ENCODE measurements around the gene PDIA5. TPM values are rescaled to one million over a fixed set of nuclear protein-coding genes. Genes with fewer than 3 reads are reported as not detected.
A peak's percentile ranks its signal among the peaks of the same experiment; 100 is the strongest.

PDIA5 gene
- total RNA-seq, 1 experiment from 2014 or later: 24.3 TPM

DNA sequence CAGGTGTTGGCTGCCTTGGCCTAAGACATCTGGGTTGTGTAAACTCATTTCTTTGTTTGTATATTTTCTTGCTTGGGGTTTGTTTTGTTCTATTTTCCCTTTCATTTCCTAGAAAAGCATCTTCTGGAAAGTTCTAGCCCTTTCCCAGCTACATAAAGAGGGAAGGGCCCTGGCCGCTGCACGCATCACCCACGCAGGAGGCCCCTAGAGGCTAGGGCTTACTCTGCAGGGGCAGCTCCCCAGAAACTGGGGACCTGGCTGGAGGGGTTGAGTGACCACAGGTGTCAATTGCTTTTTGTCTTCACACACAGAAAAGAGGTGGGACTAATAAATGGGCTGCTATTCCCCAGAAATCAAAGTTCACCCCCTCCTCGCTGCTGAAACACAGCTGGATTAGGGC is 52.6 kb downstream of the PDIA5 start:
- no peaks in the 10 kb centered on the region for H3K27me3 Mint-ChIP-seq (ENCODE audit: low read depth)
- H3K36me3 Mint-ChIP-seq (ENCODE audit: insufficient read depth in 1 of 3, low read depth in 3 of 3): peaks cover 14 to 62% (median 24%) of the 10 kb centered on the region in 3 experiments

More for the DNA sequence above, 52.6 kb downstream of the PDIA5 start:
- Histone ChIP-seq H2BK15ac (ENCODE audit: low read depth, low read length) (no peak overlapping the region), H4K8ac (replicated peaks; ENCODE audit: insufficient read length, low read depth, low read length) (no peak overlapping the region), H3K79me1 (ENCODE audit: insufficient read depth, low read depth, low read length, poor library complexity, severe bottlenecking) (no peaks in the 10 kb centered on the region), H3K79me2 (ENCODE audit: insufficient read depth, low read length) (no peaks in the 10 kb centered on the region), H3K4me1 (ENCODE audit: insufficient read depth, low read length) (no peaks in the 10 kb centered on the region), H3K9me3 (ENCODE audit: control insufficient read depth, low read depth, low read length) (no peaks in the 10 kb centered on the region), H2AK5ac (ENCODE audit: insufficient read length, low read length) (no peak overlapping the region), H3K23me2 (ENCODE audit: insufficient read length, low read depth, low read length, poor library complexity, severe bottlenecking) (no peaks in the 10 kb centered on the region), H3K9ac (ENCODE audit: extremely low read depth, insufficient read length, low read length) (no peak overlapping the region), H3K4ac (ENCODE audit: low read depth, low read length) (no peak overlapping the region), H3K23ac (ENCODE audit: insufficient read length, low read depth, low read length) (no peak overlapping the region), H4K91ac (ENCODE audit: insufficient read length, low read depth, low read length) (no peak overlapping the region), H3K18ac (ENCODE audit: insufficient read length, low read depth, low read length) (no peak overlapping the region), H3K27ac (ENCODE audit: insufficient read length, low read depth, low read length) (no peak overlapping the region), H3T11ph (ENCODE audit: low read length) (no peak overlapping the region), H3K27me3 (ENCODE audit: insufficient read depth, low read length) (no peaks in the 10 kb centered on the region), H3K4me2 (ENCODE audit: insufficient read depth, insufficient read length, low read length) (no peak overlapping the region), H2BK20ac (ENCODE audit: low read depth, low read length, poor library complexity, severe bottlenecking) (no peak overlapping the region), H4K20me1 (ENCODE audit: control insufficient read depth, insufficient read depth, insufficient read length) (no peaks in the 10 kb centered on the region), H3K56ac (ENCODE audit: insufficient read length, low read depth, low read length) (no peak overlapping the region), H2BK120ac (ENCODE audit: low read depth, low read length, poor library complexity, severe bottlenecking) (no peak overlapping the region), H4K5ac (ENCODE audit: insufficient read length, low read depth, low read length) (no peak overlapping the region), H2BK12ac (ENCODE audit: insufficient read length, low read depth, low read length) (no peak overlapping the region), H2AFZ (ENCODE audit: low read length) (no peak overlapping the region), H2BK5ac (ENCODE audit: insufficient read length, low read length) (no peak overlapping the region), H3K14ac (ENCODE audit: insufficient read depth, low read length) (no peak overlapping the region)
- H3K27ac Mint-ChIP-seq: peak overlapping the region in 1 of 3 experiments; percentile 26; a peak in 1 of 7 replicates
- DNase-seq: no peak
- no peaks in the 10 kb centered on the region for H3K9me3 Mint-ChIP-seq
- no peak overlapping the region for H3K4me3 Mint-ChIP-seq
- WGBS (ENCODE audit: extremely low coverage, insufficient read length, low lambda C conversion rate): no CpG with 5 or more reads among the region's 4 CpGs
- TF ChIP-seq, protein P1, sequence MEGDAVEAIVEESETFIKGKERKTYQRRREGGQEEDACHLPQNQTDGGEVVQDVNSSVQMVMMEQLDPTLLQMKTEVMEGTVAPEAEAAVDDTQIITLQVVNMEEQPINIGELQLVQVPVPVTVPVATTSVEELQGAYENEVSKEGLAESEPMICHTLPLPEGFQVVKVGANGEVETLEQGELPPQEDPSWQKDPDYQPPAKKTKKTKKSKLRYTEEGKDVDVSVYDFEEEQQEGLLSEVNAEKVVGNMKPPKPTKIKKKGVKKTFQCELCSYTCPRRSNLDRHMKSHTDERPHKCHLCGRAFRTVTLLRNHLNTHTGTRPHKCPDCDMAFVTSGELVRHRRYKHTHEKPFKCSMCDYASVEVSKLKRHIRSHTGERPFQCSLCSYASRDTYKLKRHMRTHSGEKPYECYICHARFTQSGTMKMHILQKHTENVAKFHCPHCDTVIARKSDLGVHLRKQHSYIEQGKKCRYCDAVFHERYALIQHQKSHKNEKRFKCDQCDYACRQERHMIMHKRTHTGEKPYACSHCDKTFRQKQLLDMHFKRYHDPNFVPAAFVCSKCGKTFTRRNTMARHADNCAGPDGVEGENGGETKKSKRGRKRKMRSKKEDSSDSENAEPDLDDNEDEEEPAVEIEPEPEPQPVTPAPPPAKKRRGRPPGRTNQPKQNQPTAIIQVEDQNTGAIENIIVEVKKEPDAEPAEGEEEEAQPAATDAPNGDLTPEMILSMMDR (conservative IDR thresholded peaks at IDR 0.05): peak; percentile 28
- peaks cover 7 to 8% of the 10 kb centered on the region in 2 experiments; a peak in 3 of 4 replicates for H3K4me1 Mint-ChIP-seq

Data from H9 (cell line).